CD4-positive, alpha-beta T cell (primary cell): ENCODE results near the gene PTHLH. TPM values are rescaled to one million over a fixed set of nuclear protein-coding genes. Genes with fewer than 3 reads are reported as not detected.

Source experiments
- ATAC-seq: fragments of 200-7000 bp; cut with Tn5 transposase; one replicate; pipeline ENCODE4 v1.10.0; 2022; ENCODE audit warnings: mild to moderate bottlenecking; ENCODE audit not compliant: poor library complexity
- CTCF ChIA-PET: fragments of 350-600 bp; sonication (Branson Sonifier 250); formaldehyde crosslinking; loops from one replicate; lab custom pipeline; 2021; ENCODE audit warnings: antibody characterized with exemption, inconsistent platforms; lab: Charles Lee
- POLR2A ChIA-PET: fragments of 350-600 bp; sonication (Branson Sonifier 250); formaldehyde crosslinking; loops from one replicate; lab custom pipeline; 2021; ENCODE audit warnings: antibody characterized with exemption, inconsistent platforms; lab: Charles Lee
- DNase-seq, 14 experiments: peaks; one replicate each; pipeline ENCODE4 v3.0.0-alpha.2; 2013 to 2020; ENCODE audit warnings: mixed read lengths in 2 of 14
- H3K27ac ChIP-seq, 2 donors: one replicate each; pipeline versions ENCODE4 v1.5.1 to v1.7.0; 2013; ENCODE audit warnings: low read length in 2 of 2, low read depth in 1 of 2, mild to moderate bottlenecking in 1 of 2
- H3K27me3 ChIP-seq, 2 experiments: 1 replicate in 1 of 2; 2 replicates in 1 of 2; pipeline versions ENCODE4 v1.6.1 to v1.7.0; 2013; ENCODE audit warnings: low read length in 2 of 2, control low read depth in 1 of 2, mild to moderate bottlenecking in 1 of 2, moderate library complexity in 1 of 2; ENCODE audit not compliant: insufficient read depth in 2 of 2, control insufficient read depth in 1 of 2
- H3K36me3 ChIP-seq: one replicate; pipeline ENCODE4 v1.6.1; 2013; ENCODE audit warnings: low read length, control low read depth; ENCODE audit not compliant: insufficient read depth
- H3K4me1 ChIP-seq: one replicate; pipeline ENCODE4 v1.6.1; 2013; ENCODE audit warnings: low read length, control low read depth; ENCODE audit not compliant: insufficient read depth
- H3K4me3 ChIP-seq: one replicate; pipeline ENCODE4 v1.5.1; 2013; ENCODE audit warnings: mild to moderate bottlenecking, low read length, moderate library complexity
- H3K9me3 ChIP-seq, 2 experiments: 1 replicate in 1 of 2; 2 replicates in 1 of 2; pipeline versions ENCODE4 v1.6.1 to v1.7.0; 2013; ENCODE audit warnings: low read length in 2 of 2, mild to moderate bottlenecking in 2 of 2, control low read depth in 1 of 2, moderate library complexity in 1 of 2; ENCODE audit not compliant: control insufficient read depth in 1 of 2, insufficient read depth in 1 of 2
- H3K27ac Mint-ChIP-seq: one replicate; pipeline ENCODE4 v1.8.0; 2020; ENCODE audit warnings: mixed read lengths
- H3K27me3 Mint-ChIP-seq: one replicate; pipeline ENCODE4 v1.8.0; 2021; ENCODE audit warnings: mixed read lengths
- H3K36me3 Mint-ChIP-seq: one replicate; pipeline ENCODE4 v1.8.0; 2021; ENCODE audit warnings: low read depth, mixed read lengths
- H3K4me1 Mint-ChIP-seq: one replicate; pipeline ENCODE4 v1.8.0; 2021; ENCODE audit warnings: low read depth, mixed read lengths
- H3K4me3 Mint-ChIP-seq: one replicate; pipeline ENCODE4 v1.8.0; 2020; ENCODE audit warnings: mild to moderate bottlenecking, mixed read lengths
- H3K9me3 Mint-ChIP-seq: one replicate; pipeline ENCODE4 v1.8.0; 2020; ENCODE audit warnings: mixed read lengths
- intact Hi-C, 2 experiments: fragments of 100-400 bp; cut with DNase I in 1 of 2; cut with micrococcal nuclease in 1 of 2; formaldehyde crosslinking; loops; one replicate each; pipeline versions ENCODE4 v1.15.1 to v1.9.0; 2023 to 2025; cut with DNase I, micrococcal nuclease
- total RNA-seq, 174 experiments: library from RNA in 2 of 174; stranded (reverse) in 2 of 174; gene quantifications; one replicate each; pipeline ENCODE4 v1.2.3 and lab custom pipeline; 2021 to 2026
- TF ChIP-seq, protein P1 (sequence below): fragments of 200-600 bp; IDR thresholded peaks from one replicate; pipeline ENCODE4 v1.8.0; 2022; ENCODE audit warnings: antibody characterized with exemption, mild to moderate bottlenecking

PTHLH gene
- total RNA-seq, 2 experiments from 2014 or later: not detected

DNA sequence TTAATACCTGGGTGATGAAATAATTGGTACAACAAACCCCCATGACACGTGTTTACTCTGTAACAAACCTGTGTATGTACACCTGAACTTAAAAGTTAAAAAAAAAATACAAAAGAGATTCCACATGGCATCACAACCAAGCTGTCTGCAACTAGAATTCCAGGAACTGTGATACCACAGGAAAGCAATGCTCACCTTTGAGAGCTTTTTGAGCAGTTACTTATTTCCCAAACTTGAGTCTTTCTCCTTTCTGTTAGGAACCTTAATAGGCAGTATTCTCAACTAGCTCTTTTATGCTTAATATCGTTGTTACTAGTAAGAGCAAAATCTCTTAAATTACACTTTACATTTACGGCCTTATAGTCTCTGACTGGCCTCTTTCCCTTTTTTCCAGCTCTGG is 15.2 kb downstream of the PTHLH start:
- Histone ChIP-seq H3K4me1 (no peaks in the 10 kb centered on the region), H3K36me3 (no peaks in the 10 kb centered on the region), H3K27me3 (peaks cover 0 to 6% of the 10 kb centered on the region in 2 experiments), H3K4me3 (no peak overlapping the region), H3K9me3 (no peaks in the 10 kb centered on the region), H3K27ac (no peak overlapping the region)
- no peaks in the 10 kb centered on the region for H3K36me3 Mint-ChIP-seq
- DNase-seq (no peak), ATAC-seq (no peak)
- H3K4me3 Mint-ChIP-seq: no peak overlapping the region
- ChIA-PET POLR2A (no interaction called here), CTCF (no interaction called here)
- H3K27ac Mint-ChIP-seq: no peak overlapping the region
- peaks cover 42% of the 10 kb centered on the region for H3K27me3 Mint-ChIP-seq
- TF ChIP-seq, protein P1, sequence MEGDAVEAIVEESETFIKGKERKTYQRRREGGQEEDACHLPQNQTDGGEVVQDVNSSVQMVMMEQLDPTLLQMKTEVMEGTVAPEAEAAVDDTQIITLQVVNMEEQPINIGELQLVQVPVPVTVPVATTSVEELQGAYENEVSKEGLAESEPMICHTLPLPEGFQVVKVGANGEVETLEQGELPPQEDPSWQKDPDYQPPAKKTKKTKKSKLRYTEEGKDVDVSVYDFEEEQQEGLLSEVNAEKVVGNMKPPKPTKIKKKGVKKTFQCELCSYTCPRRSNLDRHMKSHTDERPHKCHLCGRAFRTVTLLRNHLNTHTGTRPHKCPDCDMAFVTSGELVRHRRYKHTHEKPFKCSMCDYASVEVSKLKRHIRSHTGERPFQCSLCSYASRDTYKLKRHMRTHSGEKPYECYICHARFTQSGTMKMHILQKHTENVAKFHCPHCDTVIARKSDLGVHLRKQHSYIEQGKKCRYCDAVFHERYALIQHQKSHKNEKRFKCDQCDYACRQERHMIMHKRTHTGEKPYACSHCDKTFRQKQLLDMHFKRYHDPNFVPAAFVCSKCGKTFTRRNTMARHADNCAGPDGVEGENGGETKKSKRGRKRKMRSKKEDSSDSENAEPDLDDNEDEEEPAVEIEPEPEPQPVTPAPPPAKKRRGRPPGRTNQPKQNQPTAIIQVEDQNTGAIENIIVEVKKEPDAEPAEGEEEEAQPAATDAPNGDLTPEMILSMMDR: no peak
- H3K4me1 Mint-ChIP-seq: no peaks in the 10 kb centered on the region
- H3K9me3 Mint-ChIP-seq: no peaks in the 10 kb centered on the region
- intact Hi-C loops: no loop called here

DNA sequence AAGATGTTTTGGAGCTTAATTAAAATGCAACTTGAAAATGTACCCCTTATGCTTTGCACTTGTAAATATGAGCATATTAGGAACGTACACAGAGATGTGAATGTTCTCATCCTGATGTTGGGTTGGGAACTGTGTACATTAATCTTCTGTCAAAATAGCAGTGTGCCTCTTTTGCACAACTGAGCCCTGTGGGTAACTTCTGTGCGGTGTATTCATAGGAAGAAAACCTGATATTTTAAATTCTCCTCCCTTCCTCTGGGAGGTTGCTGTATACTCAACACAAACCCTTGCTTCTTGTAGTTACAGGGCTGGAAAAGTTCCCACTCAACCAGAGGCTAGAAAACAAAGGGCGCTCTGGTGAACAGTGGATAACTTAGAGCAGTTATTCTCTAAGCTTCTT is 18.7 kb downstream of the PTHLH start:
- no peaks in the 10 kb centered on the region for H3K36me3 ChIP-seq
- Mint-ChIP-seq H3K4me3 (no peak overlapping the region), H3K9me3 (no peaks in the 10 kb centered on the region), H3K27ac (no peak overlapping the region), H3K27me3 (peaks cover 19% of the 10 kb centered on the region), H3K4me1 (no peaks in the 10 kb centered on the region), H3K36me3 (no peaks in the 10 kb centered on the region)
- ATAC-seq (no peak), DNase-seq (no peak)
- intact Hi-C loops: no loop called here
- ChIA-PET CTCF (no interaction called here), POLR2A (no interaction called here)
- H3K27ac ChIP-seq: no peak overlapping the region
- no peaks in the 10 kb centered on the region for H3K4me1 ChIP-seq
- H3K27me3 ChIP-seq: peaks cover 0 to 6% of the 10 kb centered on the region in 2 experiments
- TF ChIP-seq, protein P1: no peak
- no peak overlapping the region for H3K4me3 ChIP-seq
- no peaks in the 10 kb centered on the region for H3K9me3 ChIP-seq

DNA sequence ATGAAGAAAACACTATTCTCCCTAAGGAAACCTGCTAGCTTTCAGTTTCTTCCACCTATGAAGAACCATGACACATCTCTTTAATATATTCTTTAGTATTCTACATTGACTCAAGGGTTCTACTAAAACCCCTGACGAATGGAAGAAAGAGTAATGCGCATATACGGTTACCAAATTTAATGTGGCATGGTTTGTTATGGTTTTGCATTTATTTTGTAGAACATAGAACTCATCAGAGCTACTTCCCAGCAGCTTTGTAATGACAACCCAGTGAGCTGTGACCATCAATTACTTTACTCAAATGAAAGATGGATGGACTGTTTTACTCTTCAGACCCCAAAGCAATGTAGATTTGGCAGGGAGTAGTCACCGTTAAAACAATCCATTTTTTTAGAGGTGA is 19.2 kb downstream of the PTHLH start:
- Mint-ChIP-seq H3K4me1 (no peaks in the 10 kb centered on the region), H3K36me3 (no peaks in the 10 kb centered on the region), H3K27ac (no peak overlapping the region), H3K4me3 (no peak overlapping the region), H3K9me3 (no peaks in the 10 kb centered on the region), H3K27me3 (peaks cover 19% of the 10 kb centered on the region)
- Histone ChIP-seq H3K4me3 (no peak overlapping the region), H3K4me1 (no peaks in the 10 kb centered on the region), H3K9me3 (no peaks in the 10 kb centered on the region), H3K36me3 (no peaks in the 10 kb centered on the region), H3K27ac (no peak overlapping the region), H3K27me3 (peaks cover 0 to 6% of the 10 kb centered on the region in 2 experiments)
- TF ChIP-seq, protein P1: no peak
- no peak for DNase-seq
- ATAC-seq: no peak
- intact Hi-C loops: no loop called here
- ChIA-PET CTCF (no interaction called here), POLR2A (no interaction called here)
